IMR-90 (cell line): ENCODE data around the gene DIP2C. TPM values are rescaled to one million over a fixed set of nuclear protein-coding genes. Genes with fewer than 3 reads are reported as not detected.

Experiments used
- ATAC-seq: fragments of 200-7000 bp; cut with Tn5 transposase; 2 replicates; pipeline ENCODE4 v1.9.1; 2020; ENCODE audit warnings: low read depth, mild to moderate bottlenecking, moderate library complexity
- BruUV-seq: library from RNA; stranded (reverse); fragments of 400-500 nt; replicated peaks from 2 replicates; lab custom pipeline; 2021; lab: Mats Ljungman, UMichigan
- CTCF ChIA-PET: fragments of 300-600 bp; formaldehyde crosslinking; extraction: SDS; loops from one replicate; lab custom pipeline; 2021; ENCODE audit warnings: antibody characterized with exemption; lab: Yijun Ruan, JAX
- POLR2A ChIA-PET: fragments of 300-600 bp; sonication (Branson Sonifier 250); formaldehyde crosslinking; loops from one replicate; lab custom pipeline; 2022; ENCODE audit warnings: antibody characterized with exemption; ENCODE audit not compliant: unreplicated experiment; lab: Charles Lee
- DNase-seq: peaks from one replicate; pipeline ENCODE4 v3.0.0; 2013
- H2AFZ ChIP-seq: replicated peaks from 2 replicates; pipeline ENCODE3; 2013; ENCODE audit warnings: low read length, mild to moderate bottlenecking; ENCODE audit not compliant: poor library complexity
- H2AK5ac ChIP-seq: 2 replicates; pipeline ENCODE4 v1.6.1; 2013; ENCODE audit warnings: low read depth, low read length, inconsistent platforms
- H2AK9ac ChIP-seq: replicated peaks from 2 replicates; pipeline ENCODE3; 2013; ENCODE audit warnings: mild to moderate bottlenecking, low read depth, low read length, moderate library complexity; ENCODE audit not compliant: poor library complexity
- H2BK120ac ChIP-seq: 2 replicates; pipeline ENCODE4 v1.6.1; 2013; ENCODE audit warnings: low read depth, low read length, inconsistent platforms
- H2BK15ac ChIP-seq: 3 replicates; pipeline ENCODE4 v1.6.1; 2013; ENCODE audit warnings: low read depth, low read length, inconsistent platforms
- H2BK20ac ChIP-seq: 2 replicates; pipeline ENCODE4 v1.6.1; 2013; ENCODE audit warnings: low read depth, mild to moderate bottlenecking, inconsistent platforms, low read length, moderate library complexity
- H2BK5ac ChIP-seq: 2 replicates; pipeline ENCODE4 v1.6.1; 2013; ENCODE audit warnings: mild to moderate bottlenecking, low read depth, low read length, inconsistent platforms; ENCODE audit not compliant: poor library complexity, severe bottlenecking
- H3K14ac ChIP-seq: replicated peaks from 2 replicates; pipeline ENCODE4 v1.6.1; 2013; ENCODE audit warnings: low read depth, low read length, inconsistent platforms
- H3K18ac ChIP-seq: 2 replicates; pipeline ENCODE4 v1.6.1; 2013; ENCODE audit warnings: low read depth, low read length, control low read depth
- H3K23ac ChIP-seq: 2 replicates; pipeline ENCODE4 v1.6.1; 2013; ENCODE audit warnings: low read depth, low read length, inconsistent platforms
- H3K27ac ChIP-seq: 2 replicates; pipeline ENCODE4 v1.5.1; 2013; ENCODE audit warnings: mild to moderate bottlenecking, control low read depth, low read length; ENCODE audit not compliant: insufficient read depth
- H3K27me3 ChIP-seq: 2 replicates; pipeline ENCODE4 v1.6.1; 2013; ENCODE audit warnings: low read length; ENCODE audit not compliant: control insufficient read depth, insufficient read depth
- H3K36me3 ChIP-seq: 2 replicates; pipeline ENCODE4 v1.6.1; 2013; ENCODE audit warnings: low read length, mixed read lengths; ENCODE audit not compliant: control insufficient read depth, insufficient read depth
- H3K4ac ChIP-seq: 2 replicates; pipeline ENCODE4 v1.6.1; 2013; ENCODE audit warnings: low read depth, low read length, inconsistent platforms
- H3K4me1 ChIP-seq: 2 replicates; pipeline ENCODE4 v1.6.1; 2013; ENCODE audit warnings: low read length, mixed read lengths; ENCODE audit not compliant: control insufficient read depth, insufficient read depth
- H3K4me2 ChIP-seq: 2 replicates; pipeline ENCODE4 v1.6.1; 2013; ENCODE audit warnings: low read depth, mild to moderate bottlenecking, control low read depth, low read length, moderate library complexity
- H3K4me3 ChIP-seq: 2 replicates; pipeline ENCODE4 v1.5.1; 2013; ENCODE audit warnings: low read depth, mild to moderate bottlenecking, control low read depth, low read length, moderate library complexity; ENCODE audit not compliant: insufficient read depth
- H3K56ac ChIP-seq: 2 replicates; pipeline ENCODE4 v1.6.1; 2013; ENCODE audit warnings: low read length, inconsistent platforms; ENCODE audit not compliant: insufficient read depth; ENCODE audit errors: extremely low read depth
- H3K79me1 ChIP-seq, 2 experiments: 2 replicates each; pipeline ENCODE4 v1.6.1; 2013; ENCODE audit warnings: low read length in 2 of 2, inconsistent platforms in 1 of 2, low read depth in 1 of 2
- H3K9ac ChIP-seq: 2 replicates; pipeline ENCODE4 v1.6.1; 2013; ENCODE audit warnings: low read depth, low read length, control low read depth
- H3K9me1 ChIP-seq: 2 replicates; pipeline ENCODE4 v1.6.1; 2013; ENCODE audit warnings: low read length, inconsistent platforms; ENCODE audit not compliant: insufficient read depth
- H3K9me3 ChIP-seq: 2 replicates; pipeline ENCODE4 v1.6.1; 2013; ENCODE audit warnings: low read length; ENCODE audit not compliant: control insufficient read depth, insufficient read depth
- H4K20me1 ChIP-seq: 2 replicates; pipeline ENCODE4 v1.6.1; 2013; ENCODE audit warnings: low read length, inconsistent platforms; ENCODE audit not compliant: insufficient read depth
- H4K5ac ChIP-seq: 2 replicates; pipeline ENCODE4 v1.6.1; 2013; ENCODE audit warnings: mild to moderate bottlenecking, low read depth, low read length, control low read depth
- H4K8ac ChIP-seq, 2 experiments: 2 replicates each; pipeline ENCODE4 v1.6.1; 2013; ENCODE audit warnings: low read depth in 2 of 2, low read length in 2 of 2, control low read depth in 1 of 2, inconsistent platforms in 1 of 2
- H4K91ac ChIP-seq: 2 replicates; pipeline ENCODE4 v1.6.1; 2013; ENCODE audit warnings: low read depth, low read length, inconsistent platforms; ENCODE audit not compliant: insufficient read depth
- BHLHE40 ChIP-seq: fragments of 150-350 bp; IDR thresholded peaks from 2 replicates; pipeline ENCODE4 v1.6.1; 2016; ENCODE audit warnings: mild to moderate bottlenecking, low read depth, low read length
- CEBPB ChIP-seq: IDR thresholded peaks from 2 replicates; pipeline ENCODE4 v1.6.1; 2012; ENCODE audit warnings: low read depth, low read length, improper control_type of control experiment
- CHD1 ChIP-seq: IDR thresholded peaks from 2 replicates; pipeline ENCODE4 v1.6.1; 2012; ENCODE audit warnings: low read depth, low read length, improper control_type of control experiment
- CTCF ChIP-seq: conservative IDR thresholded peaks from 2 replicates; pipeline ENCODE4 v1.5.1; 2012; ENCODE audit warnings: mild to moderate bottlenecking, low read depth, low read length, improper control_type of control experiment
- ELK1 ChIP-seq: fragments of 150-350 bp; IDR thresholded peaks from 2 replicates; pipeline ENCODE4 v1.6.1; 2016; ENCODE audit warnings: low read depth, mild to moderate bottlenecking, low read length, moderate library complexity, borderline replicate concordance
- FOS ChIP-seq: fragments of 150-350 bp; IDR thresholded peaks from 2 replicates; pipeline ENCODE4 v1.6.1; 2016; ENCODE audit warnings: low read depth, low read length
- MAFK ChIP-seq: IDR thresholded peaks from 2 replicates; pipeline ENCODE4 v1.6.1; 2012; ENCODE audit warnings: low read depth, low read length, improper control_type of control experiment
- MAZ ChIP-seq: IDR thresholded peaks from 2 replicates; pipeline ENCODE4 v1.6.1; 2012; ENCODE audit warnings: low read depth, mild to moderate bottlenecking, low read length, improper control_type of control experiment, moderate library complexity, borderline replicate concordance
- NFE2L2 ChIP-seq: fragments of 150-350 bp; IDR thresholded peaks from 2 replicates; pipeline ENCODE4 v1.6.1; 2016; ENCODE audit warnings: low read depth, mild to moderate bottlenecking, low read length
- POLR2A ChIP-seq: IDR thresholded peaks from 2 replicates; pipeline ENCODE4 v1.6.1; 2012; ENCODE audit warnings: mild to moderate bottlenecking, low read depth, low read length
- RAD21 ChIP-seq: IDR thresholded peaks from 2 replicates; pipeline ENCODE4 v1.6.1; 2012; ENCODE audit warnings: low read length, improper control_type of control experiment
- RCOR1 ChIP-seq: IDR thresholded peaks from 2 replicates; pipeline ENCODE4 v1.6.1; 2012; ENCODE audit warnings: mild to moderate bottlenecking, low read length, improper control_type of control experiment; ENCODE audit not compliant: insufficient replicate concordance
- RFX5 ChIP-seq: IDR thresholded peaks from 2 replicates; pipeline ENCODE4 v1.8.0; 2012; ENCODE audit warnings: low read depth, mild to moderate bottlenecking, low read length, moderate library complexity
- SMC3 ChIP-seq: fragments of 150-350 bp; IDR thresholded peaks from 2 replicates; pipeline ENCODE4 v1.6.1; 2016; ENCODE audit warnings: low read depth, mild to moderate bottlenecking, antibody characterized with exemption, low read length, moderate library complexity
- USF2 ChIP-seq: fragments of 150-350 bp; IDR thresholded peaks from 2 replicates; pipeline ENCODE4 v1.6.1; 2017; ENCODE audit warnings: mild to moderate bottlenecking, antibody characterized with exemption, low read length, low read depth
- WGBS, 2 experiments: methylation state at CpG; one replicate each; pipeline versions ENCODE4 v1.1.5 to v1.1.7; 2013; ENCODE audit warnings: missing lambda C conversion rate in 2 of 2; ENCODE audit not compliant: insufficient read length in 1 of 2; ENCODE audit errors: extremely low coverage in 2 of 2; 5-methylcytosine and 5-hydroxymethylcytosine counted together
- dilution Hi-C: fragments of 300-500 bp; cut with HindIII; formaldehyde crosslinking; loops from one replicate; pipeline ENCODE4 v1.14.3; 2018; ENCODE audit warnings: low sequenced_read_pairs; ENCODE audit not compliant: unreplicated experiment
- in situ Hi-C: fragments of 300-500 bp; cut with MboI; formaldehyde crosslinking; loops from 3 replicates; pipeline ENCODE4 v1.14.3; 2019; ENCODE audit warnings: low sequenced_read_pairs, inconsistent platforms, mixed read lengths
- intact Hi-C: fragments of 100-400 bp; cut with micrococcal nuclease; formaldehyde crosslinking; loops from 2 replicates; pipeline ENCODE4 v1.10.0; 2022
- polyA plus RNA-seq, 3 experiments: library from polyadenylated mRNA; depleted of rRNA; stranded (reverse); fragments of >200 nt; gene quantifications; 2 replicates each; pipeline ENCODE4 v1.2.3, GENCODE V29; 2012; ENCODE audit warnings: low replicate concordance in 1 of 3
- total RNA-seq: library from RNA; depleted of rRNA; stranded (reverse); fragments of >200 nt; gene quantifications from 2 replicates; pipeline ENCODE4 v1.2.3, GENCODE V29; 2012

Gene DIP2C
- total and polyA plus RNA-seq, 2 of the 4 experiments (the other 2 are of a cell fraction) = 8.6 to 17.3 TPM

DNA sequence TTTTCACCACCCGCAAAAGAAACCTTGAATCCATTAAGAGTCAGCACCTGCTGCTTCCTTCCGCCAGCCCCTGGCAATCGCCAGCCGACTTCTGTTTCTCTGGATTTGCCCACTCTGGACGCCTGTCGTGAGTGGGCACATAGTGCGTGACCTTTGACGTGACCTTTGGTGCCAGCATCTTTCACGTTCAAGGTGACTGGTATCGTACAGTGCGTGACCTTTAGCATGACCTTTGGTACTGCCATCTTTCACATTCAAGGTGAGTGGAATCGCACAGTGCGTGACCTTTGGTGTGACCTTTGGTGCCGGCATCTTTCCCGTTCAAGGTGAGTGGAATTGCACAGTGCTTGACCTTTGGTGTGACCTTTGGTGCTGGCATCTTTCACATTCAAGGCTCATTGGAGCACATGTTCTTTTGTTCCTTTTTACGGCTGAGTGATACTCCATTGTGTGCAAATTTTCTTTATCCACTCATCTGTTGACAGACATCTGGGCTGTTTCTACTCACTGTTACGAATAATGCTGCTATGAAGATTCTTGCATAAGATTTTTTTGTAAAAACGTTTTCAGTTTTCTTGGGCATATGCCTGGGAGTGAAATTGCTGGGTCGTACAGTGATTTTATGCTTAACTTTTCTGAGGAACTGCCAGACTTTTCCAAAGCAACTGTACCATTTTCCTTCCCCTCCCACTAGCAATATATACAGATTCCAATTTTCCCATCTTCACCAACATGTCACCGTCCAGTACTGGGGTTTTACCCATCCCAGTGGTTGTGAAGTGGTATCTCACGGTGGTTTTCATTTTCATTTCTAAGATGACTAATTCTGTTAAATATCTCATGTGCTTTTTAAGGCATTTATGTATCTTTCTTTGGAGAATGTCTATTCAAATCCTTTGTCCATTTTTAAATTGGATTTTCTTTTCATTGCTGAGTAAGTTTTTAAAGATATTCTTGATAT lies 145.3 kb downstream of the DIP2C start:
- Histone ChIP-seq H3K14ac (no peak overlapping the region), H4K91ac (no peak overlapping the region), H3K4ac (no peak overlapping the region), H3K9me3 (no peaks in the 10 kb centered on the region), H2AK9ac (no peak overlapping the region), H4K8ac (no peak overlapping the region), H2BK5ac (no peak overlapping the region), H3K27ac (no peak overlapping the region), H4K5ac (no peak overlapping the region), H2BK15ac (no peak overlapping the region), H3K9ac (no peak overlapping the region), H2BK120ac (no peak overlapping the region), H3K4me1 (peaks cover 7% of the 10 kb centered on the region), H3K18ac (no peak overlapping the region), H3K4me2 (no peak overlapping the region), H4K20me1 (peaks cover 85% of the 10 kb centered on the region), H3K79me1 (peaks cover 52 to 93% of the 10 kb centered on the region in 2 experiments), H3K23ac (no peak overlapping the region), H3K56ac (no peak overlapping the region), H2AK5ac (no peak overlapping the region), H3K27me3 (no peaks in the 10 kb centered on the region), H2BK20ac (no peak overlapping the region), H3K4me3 (no peak overlapping the region), H2AFZ (no peak overlapping the region), H3K36me3 (0 out of 2 replicates have a peak, but pooled peaks cover 2% of the 10 kb centered on the region), H3K9me1 (peaks cover 38% of the 10 kb centered on the region)
- dilution Hi-C loops = no loop called here
- WGBS, 2 experiments = 96% methylated on average over 15 of the region's 21 CpGs; no CpG with 5 or more reads in 1 of the 2 experiments
- ATAC-seq (no peak), DNase-seq (no peak)
- ChIA-PET POLR2A (no interaction called here), CTCF (no interaction called here)
- no TSS peak for BruUV-seq
- in situ Hi-C loops = no loop called here
- intact Hi-C loops = no loop called here
- TF ChIP-seq BHLHE40 (no peak), RCOR1 (no peak), RFX5 (no peak), POLR2A (no peak), FOS (no peak), SMC3 (no peak), CTCF (no peak), MAZ (no peak), ELK1 (no peak), CHD1 (no peak), CEBPB (no peak), USF2 (no peak), RAD21 (no peak), NFE2L2 (no peak), MAFK (no peak)
